Endothelial cell of coronary artery (primary cell): ENCODE measurements around the gene ACRBP. TPM values are rescaled to one million over a fixed set of nuclear protein-coding genes. Genes with fewer than 3 reads are reported as not detected.

Experiments
- total RNA-seq: library from RNA; depleted of rRNA; stranded (reverse); fragments of >200 nt; gene quantifications from 2 replicates; pipeline ENCODE4 v1.2.3, GENCODE V29; 2014

Gene ACRBP
- 0.27 and 0.28 TPM in 2 replicates for total RNA-seq

GRCh38 chr12:6647083-6647604 lies at the start of gene ACRBP:
TSS of gene ACRBP (minus strand) at chr12:6647432. CDS start at chr12:6647366, 66 bp downstream.

GRCh38 chr12:6688999-6689882 lies 42.0 kb upstream of the ACRBP start, which contains the start of gene ZNF384:
TSS of gene ZNF384 (minus strand) at chr12:6689375. CDS start at chr12:6679520, 9,855 bp downstream.

GRCh38 chr12:6662906-6663742 lies 15.9 kb upstream of the ACRBP start, which contains the start of gene ING4:
TSS of gene ING4 (minus strand) at chr12:6663119. CDS start at chr12:6663101, 18 bp downstream.

GRCh38 chr12:6635856-6636531 lies 11.2 kb downstream of the ACRBP start, which contains the start of gene LPAR5:
TSS of gene LPAR5 (minus strand) at chr12:6635959. CDS start at chr12:6621248, 14,711 bp downstream.

Other genes with a start within 250 kb of the ACRBP start
- gene CD27, start 202.5 kb downstream of the ACRBP start, total RNA-seq: 0.09 TPM in 1 of 2 replicates, not detected in the other
- gene TAPBPL, start 195.4 kb downstream of the ACRBP start, total RNA-seq: 3.8 and 8.1 TPM in 2 replicates
- gene VAMP1, start 176.8 kb downstream of the ACRBP start, total RNA-seq: 1.7 and 6.8 TPM in 2 replicates
- gene MRPL51, start 154.2 kb downstream of the ACRBP start, total RNA-seq: 132 and 161 TPM in 2 replicates
- 37.8 and 52.2 TPM in 2 replicates for gene NCAPD2, start 153.3 kb downstream of the ACRBP start, total RNA-seq
- 7,040 and 7,691 TPM in 2 replicates for gene GAPDH, start 112.9 kb downstream of the ACRBP start, total RNA-seq
- 7.9 and 9.7 TPM in 2 replicates for gene IFFO1, start 91.4 kb downstream of the ACRBP start, total RNA-seq
- gene NOP2, start 79.1 kb downstream of the ACRBP start, total RNA-seq: 21.1 and 24.8 TPM in 2 replicates
- 201 and 205 TPM in 2 replicates for gene CHD4, start 40.1 kb downstream of the ACRBP start, total RNA-seq
- not detected in 2 replicates for gene LPAR5, start 11.5 kb downstream of the ACRBP start, total RNA-seq
- gene ING4, start 15.7 kb upstream of the ACRBP start, total RNA-seq: 32.6 and 35.5 TPM in 2 replicates
- 9.0 and 12.4 TPM in 2 replicates for gene ZNF384, start 41.9 kb upstream of the ACRBP start, total RNA-seq
- under 0.01 TPM in 1 of 2 replicates, not detected in the other for gene PIANP, start 53.4 kb upstream of the ACRBP start, total RNA-seq
- gene COPS7A, start 76.6 kb upstream of the ACRBP start, total RNA-seq: 41.5 and 63.7 TPM in 2 replicates
- 78.1 and 83.2 TPM in 2 replicates for gene MLF2, start 105.7 kb upstream of the ACRBP start, total RNA-seq
- 78.6 and 93.1 TPM in 2 replicates for gene PTMS, start 118.9 kb upstream of the ACRBP start, total RNA-seq
- under 0.01 and 0.09 TPM in 2 replicates for gene LAG3, start 125.1 kb upstream of the ACRBP start, total RNA-seq
- 0.09 TPM in 1 of 2 replicates, not detected in the other for gene CD4, start 142.1 kb upstream of the ACRBP start, total RNA-seq
- 6.4 and 10.2 TPM in 2 replicates for gene GPR162, start 174.4 kb upstream of the ACRBP start, total RNA-seq
- gene P3H3, start 181.0 kb upstream of the ACRBP start, total RNA-seq: 57.4 and 81.5 TPM in 2 replicates
- 1.3 and 1.5 TPM in 2 replicates for gene GNB3, start 193.5 kb upstream of the ACRBP start, total RNA-seq
- gene CDCA3, start 203.9 kb upstream of the ACRBP start, total RNA-seq: 5.0 and 14.8 TPM in 2 replicates
- 82.9 and 94.1 TPM in 2 replicates for gene USP5, start 204.7 kb upstream of the ACRBP start, total RNA-seq
- gene TPI1, start 220.1 kb upstream of the ACRBP start, total RNA-seq: 1,012 and 1,804 TPM in 2 replicates
- gene SPSB2, start 225.9 kb upstream of the ACRBP start, total RNA-seq: 3.2 and 3.5 TPM in 2 replicates